Activated CD8-positive, alpha-beta memory T cell treated with anti-CD3 and anti-CD28 coated beads for 4 hours (primary cell): ENCODE measurements around the gene SPDYE3.
"Not testable (repeated sequence)": the region's sequence is repeated elsewhere in the genome, so short reads cannot be mapped to it uniquely, and the experiment has no call there.

Experiments
- DNase-seq, 2 donors: peaks; one replicate each; pipeline ENCODE4 v3.0.0-alpha.2; 2020; ENCODE audit warnings: low read depth in 2 of 2

SPDYE3 gene

DNA sequence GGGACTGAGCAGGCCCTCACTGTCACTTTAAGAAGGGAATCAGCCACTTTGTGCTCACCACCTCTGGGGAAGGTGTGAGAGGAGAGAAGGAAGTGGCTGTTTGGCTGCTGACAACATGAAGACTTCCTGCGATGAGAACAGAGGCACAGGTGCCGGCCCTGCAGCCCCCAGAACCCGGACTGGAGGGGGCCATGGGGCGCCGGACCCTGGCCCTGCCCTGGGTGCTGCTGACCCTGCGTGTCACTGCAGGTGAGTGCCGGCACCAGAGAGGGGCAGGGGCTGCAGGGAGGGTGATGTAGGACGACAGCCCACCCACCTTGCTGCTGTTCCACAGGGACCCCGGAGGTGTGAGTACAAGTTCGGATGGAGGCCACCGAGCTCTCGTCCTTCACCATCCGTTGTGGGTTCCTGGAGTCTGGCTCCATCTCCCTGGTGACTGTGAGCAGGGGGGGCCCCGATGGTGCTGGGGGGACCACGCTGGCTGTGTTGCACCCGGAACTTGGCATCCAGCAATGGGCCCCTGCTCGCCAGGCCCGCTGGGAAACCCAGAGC, 44.8 kb downstream of the SPDYE3 start:
- DNase-seq = not testable (repeated sequence)

DNA sequence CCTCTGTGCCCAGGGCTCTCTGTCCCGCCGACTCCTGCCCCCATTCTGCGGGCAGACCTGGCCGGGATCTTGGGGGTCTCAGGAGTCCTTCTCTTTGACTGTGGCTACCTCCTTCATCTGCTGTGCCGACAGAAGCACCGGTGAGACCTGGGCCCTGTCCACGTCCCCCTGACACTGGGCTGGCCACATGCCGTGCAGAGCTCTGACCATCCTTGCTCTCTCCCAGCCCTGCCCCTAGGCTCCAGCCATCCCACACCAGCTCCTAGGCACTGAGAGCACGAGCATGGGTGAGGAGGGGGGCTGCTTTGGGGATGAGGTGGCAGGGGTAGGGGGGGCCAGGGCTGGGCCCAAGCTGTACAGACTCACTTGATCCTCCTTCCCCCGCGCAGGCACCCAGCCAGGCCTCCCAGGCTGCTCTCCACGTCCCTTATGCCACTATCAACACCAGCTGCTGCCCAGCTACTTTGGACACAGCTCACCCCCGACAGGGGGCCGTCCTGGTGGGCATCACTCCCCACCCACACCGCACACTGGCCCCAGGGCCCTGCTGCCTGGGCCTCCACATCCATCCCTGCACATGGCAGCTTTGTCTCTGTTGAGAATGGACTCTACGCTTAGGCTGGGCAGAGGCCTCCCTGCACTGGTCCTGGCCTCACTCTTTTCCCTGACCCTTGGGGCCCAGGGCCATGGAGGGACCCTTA, 45.6 kb downstream of the SPDYE3 start:
- no peak for DNase-seq

DNA sequence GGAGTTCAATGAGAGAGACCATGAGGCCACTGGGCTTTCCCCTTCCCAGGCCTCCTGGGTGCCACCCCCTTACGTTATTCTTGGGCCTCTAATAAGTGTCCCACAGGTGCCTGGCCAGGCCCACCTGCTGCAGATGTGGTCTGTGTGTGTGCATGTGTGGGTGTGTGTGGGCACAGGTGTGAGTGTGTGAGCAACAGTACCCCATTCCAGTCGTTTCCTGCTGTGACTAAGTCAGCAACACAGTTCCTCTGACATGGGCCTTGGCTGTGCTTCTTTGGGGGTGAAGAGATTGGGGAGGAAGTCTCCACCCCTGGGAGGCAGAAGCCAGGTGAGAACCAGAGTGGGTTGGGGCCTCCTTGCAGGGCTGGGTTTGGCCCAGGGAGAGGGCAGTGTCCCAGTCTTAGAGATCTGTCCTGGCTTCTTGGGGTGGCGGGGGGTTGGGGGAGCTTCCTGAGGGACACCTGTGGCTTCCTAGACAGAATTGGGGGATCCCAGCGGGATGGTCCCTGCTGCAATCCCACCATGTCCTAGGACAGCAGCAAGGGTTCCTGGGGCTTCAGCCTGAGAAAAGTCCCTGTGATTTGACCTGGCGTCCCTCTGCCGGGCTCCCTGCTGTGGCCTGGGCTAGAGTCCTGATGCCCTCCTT, 46.3 kb downstream of the SPDYE3 start:
- DNase-seq = peak; percentile 39 to 42

GRCh38 chr7:100356416-100357068, 49.0 kb downstream of the SPDYE3 start:
- DNase-seq = no peak

GRCh38 chr7:100357131-100357561, 49.6 kb downstream of the SPDYE3 start:
- DNase-seq = no peak

DNA sequence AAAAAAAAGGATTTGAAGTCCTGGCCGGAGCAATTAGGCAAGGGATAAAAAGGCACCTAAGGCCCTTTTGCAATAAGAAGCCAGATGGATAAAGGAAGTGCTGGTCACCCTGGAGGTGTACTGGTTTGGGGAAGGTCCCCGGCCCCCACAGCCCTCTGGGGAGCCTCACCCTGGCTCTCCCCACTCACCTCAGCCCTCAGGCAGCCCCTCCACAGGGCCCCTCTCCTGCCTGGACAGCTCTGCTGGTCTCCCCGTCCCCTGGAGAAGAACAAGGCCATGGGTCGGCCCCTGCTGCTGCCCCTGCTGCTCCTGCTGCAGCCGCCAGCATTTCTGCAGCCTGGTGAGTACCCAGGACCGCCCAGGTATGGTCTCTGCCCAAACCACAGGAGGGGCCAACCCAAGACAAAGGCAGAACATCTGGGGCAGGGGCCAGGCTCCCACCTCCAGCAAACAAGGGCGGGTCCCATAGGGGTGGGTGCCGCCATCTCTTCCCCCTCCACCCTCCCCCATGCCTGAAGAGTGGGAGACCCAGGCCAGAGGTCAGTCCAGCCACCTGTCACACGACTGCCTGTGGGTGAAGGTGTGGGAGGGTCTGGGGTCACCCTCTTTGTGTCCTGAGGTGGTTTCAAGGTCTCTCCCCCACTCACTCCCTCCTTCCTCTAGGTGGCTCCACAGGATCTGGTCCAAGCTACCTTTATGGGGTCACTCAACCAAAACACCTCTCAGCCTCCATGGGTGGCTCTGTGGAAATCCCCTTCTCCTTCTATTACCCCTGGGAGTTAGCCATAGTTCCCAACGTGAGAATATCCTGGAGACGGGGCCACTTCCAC, 50.7 kb downstream of the SPDYE3 start, which contains the start of gene PILRB:
TSS of gene PILRB (plus strand) at position 91 of the 830 bp plus-strand sequence. CDS start at position 277, 186 bp downstream.
- no peak for DNase-seq

DNA sequence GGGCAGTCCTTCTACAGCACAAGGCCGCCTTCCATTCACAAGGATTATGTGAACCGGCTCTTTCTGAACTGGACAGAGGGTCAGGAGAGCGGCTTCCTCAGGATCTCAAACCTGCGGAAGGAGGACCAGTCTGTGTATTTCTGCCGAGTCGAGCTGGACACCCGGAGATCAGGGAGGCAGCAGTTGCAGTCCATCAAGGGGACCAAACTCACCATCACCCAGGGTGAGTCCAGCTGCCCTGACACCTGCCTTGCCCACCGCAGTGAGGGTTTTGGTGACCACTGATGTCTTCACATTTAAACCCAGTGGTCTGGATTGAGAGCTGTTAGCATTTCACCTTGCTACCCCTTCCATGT, 51.3 kb downstream of the SPDYE3 start:
- DNase-seq = no peak

DNA sequence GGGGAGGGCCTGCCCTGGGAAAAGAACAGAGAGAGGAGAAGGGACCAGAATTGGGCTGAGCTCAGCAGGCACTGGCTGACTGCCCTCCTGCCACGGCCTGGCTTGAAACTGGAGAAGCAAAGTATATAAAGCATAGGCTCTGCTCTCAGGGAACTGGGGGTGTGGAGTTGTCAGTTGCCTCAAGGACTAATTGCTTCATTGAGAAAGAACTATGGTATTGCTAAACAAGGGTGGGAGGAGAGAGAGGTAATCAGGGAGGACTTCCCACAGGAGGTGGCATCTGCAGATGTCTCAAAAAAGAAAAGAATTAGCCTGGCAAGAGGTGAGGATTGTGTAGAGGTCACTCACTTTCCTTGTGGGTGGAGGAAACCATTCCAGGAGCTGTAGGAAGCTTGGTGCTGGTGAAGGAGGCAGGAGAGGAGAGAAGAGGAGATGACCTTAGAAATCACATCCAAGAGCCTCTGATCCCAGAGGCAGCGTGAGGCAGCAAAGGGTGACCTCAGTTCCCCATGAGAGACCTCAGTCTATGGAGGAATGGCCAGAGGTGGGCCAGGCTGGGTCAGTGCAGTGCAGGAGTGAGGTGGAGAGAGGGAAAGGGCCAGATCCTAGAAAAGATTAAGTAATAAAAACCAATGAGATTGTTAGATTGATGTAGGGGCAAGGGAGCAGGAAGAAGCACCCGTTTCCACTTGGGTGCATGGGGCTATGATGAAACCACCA, 52.8 kb downstream of the SPDYE3 start:
- DNase-seq = no peak

- no peak for DNase-seq
Observed at GRCh38 chr7:100363098-100363497, 55.6 kb downstream of the SPDYE3 start.

- not testable (repeated sequence) for DNase-seq
Observed at GRCh38 chr7:100363797-100364196, 56.3 kb downstream of the SPDYE3 start.

DNA sequence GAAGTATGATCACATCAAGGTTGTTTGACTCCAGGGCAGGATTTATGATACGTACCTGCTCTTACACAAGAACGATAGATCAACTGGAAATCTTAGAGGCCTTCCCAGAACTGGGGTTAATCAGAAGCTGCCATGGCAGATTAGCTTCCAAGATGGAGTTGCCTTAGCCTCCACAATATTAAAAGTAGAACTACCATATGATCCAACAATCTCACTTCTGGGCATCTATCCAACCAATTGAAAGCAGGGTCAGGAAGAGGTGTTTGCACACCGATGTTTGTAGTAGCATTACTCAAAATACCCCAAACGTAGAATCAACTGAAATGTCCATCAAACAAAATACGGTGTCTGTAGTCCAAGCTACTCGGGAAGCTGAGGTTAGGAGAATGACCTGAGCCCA, 57.0 kb downstream of the SPDYE3 start:
- no peak for DNase-seq

- DNase-seq = not testable (repeated sequence)
Observed at GRCh38 chr7:100365998-100366367, 58.5 kb downstream of the SPDYE3 start.

DNA sequence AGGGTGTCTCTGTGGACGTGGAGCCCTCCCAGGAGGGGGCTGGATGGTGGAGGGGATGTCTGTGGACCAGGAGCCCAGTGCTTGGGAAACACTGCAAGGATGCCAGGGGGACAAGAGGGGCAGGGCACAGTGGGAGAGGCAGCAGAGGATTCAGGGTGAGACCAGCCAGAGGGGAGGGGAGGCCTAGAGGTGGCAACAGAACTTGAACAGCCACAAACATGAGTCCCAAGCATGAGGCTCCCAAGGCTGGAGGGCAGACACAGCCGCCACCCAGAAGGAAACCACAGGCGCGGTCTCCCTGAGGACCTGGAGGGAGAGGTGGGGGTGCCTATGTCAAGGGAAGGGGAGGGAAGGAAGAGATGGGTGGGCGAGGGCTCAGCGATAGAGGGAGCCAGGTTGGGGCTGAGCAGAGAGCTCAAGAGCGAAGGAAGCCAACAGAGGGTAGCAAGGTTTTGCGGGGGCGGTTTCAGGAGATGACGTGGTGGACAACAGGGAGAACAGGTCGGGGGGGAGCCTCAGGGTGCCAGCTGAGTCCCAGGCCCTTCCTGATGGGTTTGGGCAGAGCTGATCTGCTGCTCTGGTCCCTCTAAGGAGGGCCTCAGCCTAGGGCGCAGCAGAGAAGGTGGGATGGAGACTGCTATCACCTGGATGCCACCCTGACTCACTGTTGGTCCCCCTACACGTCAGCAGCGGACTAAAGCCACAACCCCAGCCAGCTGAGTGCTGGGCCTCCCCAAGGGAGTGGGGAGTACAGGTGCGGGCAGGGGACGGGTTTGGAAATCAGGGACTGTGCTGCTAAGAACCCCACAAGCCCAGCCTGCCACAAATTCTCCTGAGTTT, 59.1 kb downstream of the SPDYE3 start:
- DNase-seq = no peak

DNA sequence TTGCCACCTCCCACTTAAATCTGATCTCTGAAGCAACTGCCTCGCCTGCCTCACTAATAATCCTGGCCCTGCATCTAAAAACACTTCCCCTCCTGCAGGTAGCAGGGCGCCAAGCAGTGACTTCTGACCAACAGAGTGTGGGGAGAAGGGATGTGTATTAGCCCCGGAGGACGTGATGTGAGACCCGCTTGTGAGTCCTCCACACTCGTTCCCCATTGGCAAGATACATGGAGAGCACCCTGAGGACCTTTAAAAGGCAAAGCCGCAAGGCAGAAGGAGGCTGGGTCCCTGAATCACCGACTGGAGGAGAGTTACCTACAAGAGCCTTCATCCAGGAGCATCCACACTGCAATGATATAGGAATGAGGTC, 59.7 kb downstream of the SPDYE3 start:
- no peak for DNase-seq

GRCh38 chr7:100367676-100368613, 60.4 kb downstream of the SPDYE3 start:
- no peak for DNase-seq

DNA sequence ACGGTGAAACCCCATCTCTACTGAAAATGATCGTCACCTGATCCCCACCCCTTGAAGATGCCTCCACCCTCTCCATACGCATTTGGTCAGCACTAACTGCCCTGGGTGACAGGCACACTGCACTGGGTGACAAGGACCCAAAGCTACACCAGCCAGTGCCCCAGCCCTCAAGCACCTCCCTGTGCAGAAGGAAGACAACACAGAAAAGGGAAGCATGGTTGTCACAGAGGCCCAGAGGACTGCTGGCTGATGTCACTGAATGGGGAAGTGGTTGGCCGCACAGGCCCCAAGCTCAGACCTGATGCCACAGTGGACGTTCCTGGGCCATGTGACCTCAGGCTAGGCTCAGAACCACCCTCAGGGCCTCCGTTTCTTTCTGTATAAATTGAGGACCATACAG, 61.6 kb downstream of the SPDYE3 start:
- DNase-seq = no peak

DNA sequence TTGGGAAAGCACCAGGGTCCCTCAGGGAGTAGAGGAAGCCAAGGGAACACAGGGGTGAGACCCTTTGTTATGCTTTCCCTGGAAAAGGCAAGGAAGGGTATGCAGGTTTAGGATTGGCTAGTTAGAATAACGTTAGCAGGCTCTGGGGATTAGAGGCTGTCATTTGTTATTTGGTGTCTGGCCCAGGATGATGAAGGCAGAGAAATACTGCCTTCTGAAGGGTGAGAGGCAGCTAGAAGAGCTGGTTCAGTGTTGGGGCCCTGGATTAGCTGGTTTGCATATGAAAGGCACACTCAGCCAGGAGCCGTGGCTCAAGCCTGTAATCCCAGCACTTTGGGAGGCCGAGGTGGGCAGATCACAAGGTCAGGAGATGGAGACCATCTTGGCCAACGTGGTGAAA, 62.8 kb downstream of the SPDYE3 start:
- DNase-seq = no peak

DNA sequence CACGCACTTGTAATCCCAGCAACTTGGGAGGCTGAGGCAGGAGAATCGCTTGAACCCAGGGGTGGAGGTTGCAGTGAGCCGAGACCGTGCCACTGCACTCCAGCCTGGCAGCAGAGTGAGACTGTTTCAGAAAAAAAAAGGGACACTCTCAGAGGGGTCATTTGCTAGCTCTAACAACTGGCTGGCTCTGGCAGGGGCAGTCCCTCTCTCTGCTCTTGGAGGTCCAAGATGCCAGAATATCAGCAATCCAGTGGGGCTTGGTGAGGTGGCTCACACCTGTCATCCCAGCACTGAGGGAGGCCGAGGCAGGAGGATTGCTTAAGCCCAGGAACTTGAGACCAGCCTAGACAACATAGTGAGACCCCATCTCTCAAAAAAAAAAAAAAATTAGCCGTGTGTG, 63.2 kb downstream of the SPDYE3 start:
- DNase-seq = no peak

GRCh38 chr7:100371561-100372171, 64.2 kb downstream of the SPDYE3 start:
- no peak for DNase-seq
